H1 (cell line): ENCODE results near the gene MS4A6A. TPM values are rescaled to one million over a fixed set of nuclear protein-coding genes. Genes with fewer than 3 reads are reported as not detected.
A peak's percentile ranks its signal among the peaks of the same experiment; 100 is the strongest.

Source experiments
- CBX5 ChIP-seq: fragments of 300-800, 300-1000 bp; sonication (generic); IDR thresholded peaks from 2 replicates; pipeline ENCODE4 v1.7.1; 2016; ENCODE audit warnings: antibody characterized with exemption, low read length, low read depth
- CHD1 ChIP-seq: IDR thresholded peaks from 2 replicates; pipeline ENCODE4 v1.6.1; 2012; ENCODE audit warnings: low read depth, low read length, improper control_type of control experiment
- EGR1 ChIP-seq: IDR thresholded peaks from 2 replicates; pipeline ENCODE4 v1.6.1; 2011; ENCODE audit warnings: low read depth, low read length, borderline replicate concordance
- RBBP5 ChIP-seq: IDR thresholded peaks from 2 replicates; pipeline ENCODE4 v1.7.1; 2012; ENCODE audit warnings: low read depth, mild to moderate bottlenecking, inconsistent platforms, low read length, moderate library complexity, borderline replicate concordance
- polyA plus RNA-seq, 7 experiments: library from polyadenylated mRNA; depleted of rRNA in 3 of 7; stranded (reverse) in 5 of 7; unstranded in 2 of 7; fragments of >200 nt in 5 of 7; fragments of 200-250 nt in 2 of 7; gene quantifications; 1 replicate in 5 of 7; 2 replicates in 1 of 7; 4 replicates in 1 of 7; pipeline versions ENCODE4 v1.2.1 to v1.2.3, GENCODE V29; 2011 to 2013; ENCODE audit warnings: missing spikeins in 2 of 7, mixed read lengths in 2 of 7
- total RNA-seq: library from RNA; stranded (reverse); fragmentation: NEBNext Ultra II Directional; extraction: Animal tissue kit (Norgen Biotek cat#: 25700); gene quantifications from 2 replicates; pipeline ENCODE4 v1.2.1, GENCODE V29; 2021
- TF ChIP-seq, protein P1 (sequence below): fragments of 300-600 bp; sonication (generic); IDR thresholded peaks from 2 replicates; pipeline ENCODE4 v1.7.1; 2012; ENCODE audit warnings: low read length, moderate library complexity, mild to moderate bottlenecking, inconsistent platforms; ENCODE audit not compliant: insufficient replicate concordance

Gene MS4A6A
- total and polyA plus RNA-seq, 2 of the 8 experiments (the other 6 are each of a cell fraction or from before 2014, with no cell fraction given) = not detected

DNA sequence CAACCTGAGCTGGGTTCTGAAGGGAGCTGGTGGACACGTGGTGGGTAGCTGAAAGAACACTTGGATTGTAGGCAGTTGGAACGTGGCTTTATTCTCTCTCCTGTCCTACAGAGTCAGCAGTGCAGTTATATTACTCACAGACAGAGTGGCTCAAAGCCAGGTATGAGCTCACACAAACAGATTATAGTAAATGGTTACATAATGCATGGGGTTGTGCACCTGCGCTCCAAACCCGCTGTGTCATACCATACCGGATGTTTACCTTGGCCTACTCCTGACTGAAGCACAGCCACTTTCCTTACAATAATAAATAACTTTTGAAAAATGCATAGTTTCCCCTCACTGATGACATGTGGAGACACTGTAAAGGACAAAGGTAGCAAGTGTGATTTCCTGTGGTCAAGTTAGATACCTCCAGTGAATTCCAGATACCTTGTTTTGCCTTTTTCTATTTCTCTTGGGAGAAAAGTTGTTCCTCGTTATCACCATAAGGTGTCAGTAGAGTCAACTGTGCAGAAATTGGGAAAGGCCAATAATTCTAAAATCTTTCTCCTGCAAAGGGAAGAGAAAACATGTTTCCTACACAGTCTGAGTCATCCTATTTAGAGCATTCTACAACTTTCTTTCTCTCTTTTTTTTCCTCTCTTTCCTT, 13.5 kb downstream of the MS4A6A start (continued):
- TF ChIP-seq, protein P1, sequence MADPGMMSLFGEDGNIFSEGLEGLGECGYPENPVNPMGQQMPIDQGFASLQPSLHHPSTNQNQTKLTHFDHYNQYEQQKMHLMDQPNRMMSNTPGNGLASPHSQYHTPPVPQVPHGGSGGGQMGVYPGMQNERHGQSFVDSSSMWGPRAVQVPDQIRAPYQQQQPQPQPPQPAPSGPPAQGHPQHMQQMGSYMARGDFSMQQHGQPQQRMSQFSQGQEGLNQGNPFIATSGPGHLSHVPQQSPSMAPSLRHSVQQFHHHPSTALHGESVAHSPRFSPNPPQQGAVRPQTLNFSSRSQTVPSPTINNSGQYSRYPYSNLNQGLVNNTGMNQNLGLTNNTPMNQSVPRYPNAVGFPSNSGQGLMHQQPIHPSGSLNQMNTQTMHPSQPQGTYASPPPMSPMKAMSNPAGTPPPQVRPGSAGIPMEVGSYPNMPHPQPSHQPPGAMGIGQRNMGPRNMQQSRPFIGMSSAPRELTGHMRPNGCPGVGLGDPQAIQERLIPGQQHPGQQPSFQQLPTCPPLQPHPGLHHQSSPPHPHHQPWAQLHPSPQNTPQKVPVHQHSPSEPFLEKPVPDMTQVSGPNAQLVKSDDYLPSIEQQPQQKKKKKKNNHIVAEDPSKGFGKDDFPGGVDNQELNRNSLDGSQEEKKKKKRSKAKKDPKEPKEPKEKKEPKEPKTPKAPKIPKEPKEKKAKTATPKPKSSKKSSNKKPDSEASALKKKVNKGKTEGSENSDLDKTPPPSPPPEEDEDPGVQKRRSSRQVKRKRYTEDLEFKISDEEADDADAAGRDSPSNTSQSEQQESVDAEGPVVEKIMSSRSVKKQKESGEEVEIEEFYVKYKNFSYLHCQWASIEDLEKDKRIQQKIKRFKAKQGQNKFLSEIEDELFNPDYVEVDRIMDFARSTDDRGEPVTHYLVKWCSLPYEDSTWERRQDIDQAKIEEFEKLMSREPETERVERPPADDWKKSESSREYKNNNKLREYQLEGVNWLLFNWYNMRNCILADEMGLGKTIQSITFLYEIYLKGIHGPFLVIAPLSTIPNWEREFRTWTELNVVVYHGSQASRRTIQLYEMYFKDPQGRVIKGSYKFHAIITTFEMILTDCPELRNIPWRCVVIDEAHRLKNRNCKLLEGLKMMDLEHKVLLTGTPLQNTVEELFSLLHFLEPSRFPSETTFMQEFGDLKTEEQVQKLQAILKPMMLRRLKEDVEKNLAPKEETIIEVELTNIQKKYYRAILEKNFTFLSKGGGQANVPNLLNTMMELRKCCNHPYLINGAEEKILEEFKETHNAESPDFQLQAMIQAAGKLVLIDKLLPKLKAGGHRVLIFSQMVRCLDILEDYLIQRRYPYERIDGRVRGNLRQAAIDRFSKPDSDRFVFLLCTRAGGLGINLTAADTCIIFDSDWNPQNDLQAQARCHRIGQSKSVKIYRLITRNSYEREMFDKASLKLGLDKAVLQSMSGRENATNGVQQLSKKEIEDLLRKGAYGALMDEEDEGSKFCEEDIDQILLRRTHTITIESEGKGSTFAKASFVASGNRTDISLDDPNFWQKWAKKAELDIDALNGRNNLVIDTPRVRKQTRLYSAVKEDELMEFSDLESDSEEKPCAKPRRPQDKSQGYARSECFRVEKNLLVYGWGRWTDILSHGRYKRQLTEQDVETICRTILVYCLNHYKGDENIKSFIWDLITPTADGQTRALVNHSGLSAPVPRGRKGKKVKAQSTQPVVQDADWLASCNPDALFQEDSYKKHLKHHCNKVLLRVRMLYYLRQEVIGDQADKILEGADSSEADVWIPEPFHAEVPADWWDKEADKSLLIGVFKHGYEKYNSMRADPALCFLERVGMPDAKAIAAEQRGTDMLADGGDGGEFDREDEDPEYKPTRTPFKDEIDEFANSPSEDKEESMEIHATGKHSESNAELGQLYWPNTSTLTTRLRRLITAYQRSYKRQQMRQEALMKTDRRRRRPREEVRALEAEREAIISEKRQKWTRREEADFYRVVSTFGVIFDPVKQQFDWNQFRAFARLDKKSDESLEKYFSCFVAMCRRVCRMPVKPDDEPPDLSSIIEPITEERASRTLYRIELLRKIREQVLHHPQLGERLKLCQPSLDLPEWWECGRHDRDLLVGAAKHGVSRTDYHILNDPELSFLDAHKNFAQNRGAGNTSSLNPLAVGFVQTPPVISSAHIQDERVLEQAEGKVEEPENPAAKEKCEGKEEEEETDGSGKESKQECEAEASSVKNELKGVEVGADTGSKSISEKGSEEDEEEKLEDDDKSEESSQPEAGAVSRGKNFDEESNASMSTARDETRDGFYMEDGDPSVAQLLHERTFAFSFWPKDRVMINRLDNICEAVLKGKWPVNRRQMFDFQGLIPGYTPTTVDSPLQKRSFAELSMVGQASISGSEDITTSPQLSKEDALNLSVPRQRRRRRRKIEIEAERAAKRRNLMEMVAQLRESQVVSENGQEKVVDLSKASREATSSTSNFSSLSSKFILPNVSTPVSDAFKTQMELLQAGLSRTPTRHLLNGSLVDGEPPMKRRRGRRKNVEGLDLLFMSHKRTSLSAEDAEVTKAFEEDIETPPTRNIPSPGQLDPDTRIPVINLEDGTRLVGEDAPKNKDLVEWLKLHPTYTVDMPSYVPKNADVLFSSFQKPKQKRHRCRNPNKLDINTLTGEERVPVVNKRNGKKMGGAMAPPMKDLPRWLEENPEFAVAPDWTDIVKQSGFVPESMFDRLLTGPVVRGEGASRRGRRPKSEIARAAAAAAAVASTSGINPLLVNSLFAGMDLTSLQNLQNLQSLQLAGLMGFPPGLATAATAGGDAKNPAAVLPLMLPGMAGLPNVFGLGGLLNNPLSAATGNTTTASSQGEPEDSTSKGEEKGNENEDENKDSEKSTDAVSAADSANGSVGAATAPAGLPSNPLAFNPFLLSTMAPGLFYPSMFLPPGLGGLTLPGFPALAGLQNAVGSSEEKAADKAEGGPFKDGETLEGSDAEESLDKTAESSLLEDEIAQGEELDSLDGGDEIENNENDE = no peak
- TF ChIP-seq RBBP5 (no peak), EGR1 (no peak), CBX5 (peak; percentile 93; the same call in 1 of the 2 replicates), CHD1 (no peak)
